ENCODE measurements around the gene MYPN.

- TF ChIP-seq CTCF (IDR thresholded peaks at IDR 0.05), result no peak
- no peak for TF ChIP-seq POLR2A (IDR thresholded peaks at IDR 0.05)
Measured at GRCh38 chr10:68101066-68101465, 8.2 kb upstream of the MYPN start.

All from suprapubic skin (tissue), 3 donors.